Body of pancreas (tissue), 4 donors: Measurements from ENCODE around the gene ZNF699. TPM values are rescaled to one million over a fixed set of nuclear protein-coding genes. Genes with fewer than 3 reads are reported as not detected.
"Not testable (repeated sequence)": the region's sequence is repeated elsewhere in the genome, so short reads cannot be mapped to it uniquely, and the experiment has no call there.

Source experiments
- ATAC-seq: fragments of 150-250 bp; one replicate; pipeline ENCODE4 v1.9.1; 2016
- DNase-seq, 4 donors: peaks; one replicate each; pipeline ENCODE4 v3.0.0-alpha.2; 2019
- H3K27ac ChIP-seq, 4 donors: fragments of 200-600 bp; sonication (generic); 1 replicate in 3 of 4; 2 replicates in 1 of 4; pipeline versions ENCODE4 v1.5.1 to v1.6.1; 2016 to 2019; ENCODE audit warnings: mild to moderate bottlenecking in 1 of 4, mixed read lengths in 1 of 4, moderate library complexity in 1 of 4
- H3K27me3 ChIP-seq, 2 donors: fragments of 200-600 bp; sonication (generic); one replicate each; pipeline ENCODE4 v1.6.0; 2016; ENCODE audit warnings: mild to moderate bottlenecking in 1 of 2
- H3K36me3 ChIP-seq, 2 donors: fragments of 200-600 bp; sonication (generic); replicated peaks in 1 of 2; 2 replicates each; pipeline ENCODE4 v1.5.1; 2016; ENCODE audit warnings: low read depth in 2 of 2; ENCODE audit not compliant: insufficient read depth in 1 of 2
- H3K4me1 ChIP-seq: fragments of 200-600 bp; sonication (generic); one replicate; pipeline ENCODE4 v1.6.0; 2016
- H3K4me3 ChIP-seq, 2 donors: fragments of 200-600 bp; sonication (generic); 1 replicate in 1 of 2; 2 replicates in 1 of 2; pipeline ENCODE4 v1.5.1; 2016 to 2019
- H3K9me3 ChIP-seq, 3 donors: fragments of 200-600 bp; sonication (generic); 1 replicate in 2 of 3; 2 replicates in 1 of 3; pipeline ENCODE4 v1.5.1; 2016
- POLR2A ChIP-seq, 3 donors: fragments of 450-650 bp; IDR thresholded peaks; one replicate each; pipeline ENCODE4 v1.6.1; 2016; ENCODE audit warnings: antibody characterized with exemption in 3 of 3, mild to moderate bottlenecking in 2 of 3
- WGBS, 2 donors: methylation state at CpG; one replicate each; pipeline ENCODE4 v1.1.5; 2017; 5-methylcytosine and 5-hydroxymethylcytosine counted together
- intact Hi-C: fragments of 100-400 bp; cut with DNase I; formaldehyde crosslinking; loops from one replicate; pipeline ENCODE4 v1.15.1; 2023
- total RNA-seq, 2 donors: library from RNA; depleted of rRNA; stranded (reverse); fragments of >200 nt; gene quantifications; one replicate each; pipeline ENCODE4 v1.1.0, GENCODE V29; 2016
- TF ChIP-seq, protein P1 (sequence below), 7 experiments: fragments of 450-650 bp in 4 of 7; fragments of 200-600 bp in 3 of 7; sonication (generic) in 3 of 7; IDR thresholded peaks; one replicate each; pipeline ENCODE4 v1.5.1; 2016 to 2019; ENCODE audit warnings: antibody characterized with exemption in 7 of 7

ZNF699 gene
- total RNA-seq, 2 donors from 2014 or later = 3.4 to 13.5 TPM

DNA sequence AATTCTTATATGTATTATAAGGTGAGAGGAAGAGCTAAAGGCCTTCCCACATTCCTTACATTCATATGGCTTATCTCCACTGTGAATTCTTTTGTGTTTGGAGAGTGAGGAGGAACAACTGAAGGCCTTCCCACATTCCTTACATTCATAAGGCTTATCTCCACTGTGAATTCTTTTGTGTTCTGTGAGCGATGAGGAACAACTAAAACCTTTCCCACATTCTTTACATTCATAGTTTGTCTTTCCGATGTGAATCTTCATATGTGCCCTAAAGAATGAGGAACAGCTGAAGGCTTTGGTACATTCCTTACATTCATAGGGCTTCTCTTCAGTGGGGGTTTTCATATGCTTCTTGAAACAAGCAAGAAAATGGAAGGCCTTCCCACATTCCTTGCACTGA is 13.3 kb downstream of the ZNF699 start:
- H3K27me3 ChIP-seq = no peaks in the 10 kb centered on the region
- no peak overlapping the region for H3K27ac ChIP-seq
- intact Hi-C loops = no loop called here
- no peak for TF ChIP-seq POLR2A (IDR thresholded peaks at IDR 0.05)
- TF ChIP-seq, protein P1, sequence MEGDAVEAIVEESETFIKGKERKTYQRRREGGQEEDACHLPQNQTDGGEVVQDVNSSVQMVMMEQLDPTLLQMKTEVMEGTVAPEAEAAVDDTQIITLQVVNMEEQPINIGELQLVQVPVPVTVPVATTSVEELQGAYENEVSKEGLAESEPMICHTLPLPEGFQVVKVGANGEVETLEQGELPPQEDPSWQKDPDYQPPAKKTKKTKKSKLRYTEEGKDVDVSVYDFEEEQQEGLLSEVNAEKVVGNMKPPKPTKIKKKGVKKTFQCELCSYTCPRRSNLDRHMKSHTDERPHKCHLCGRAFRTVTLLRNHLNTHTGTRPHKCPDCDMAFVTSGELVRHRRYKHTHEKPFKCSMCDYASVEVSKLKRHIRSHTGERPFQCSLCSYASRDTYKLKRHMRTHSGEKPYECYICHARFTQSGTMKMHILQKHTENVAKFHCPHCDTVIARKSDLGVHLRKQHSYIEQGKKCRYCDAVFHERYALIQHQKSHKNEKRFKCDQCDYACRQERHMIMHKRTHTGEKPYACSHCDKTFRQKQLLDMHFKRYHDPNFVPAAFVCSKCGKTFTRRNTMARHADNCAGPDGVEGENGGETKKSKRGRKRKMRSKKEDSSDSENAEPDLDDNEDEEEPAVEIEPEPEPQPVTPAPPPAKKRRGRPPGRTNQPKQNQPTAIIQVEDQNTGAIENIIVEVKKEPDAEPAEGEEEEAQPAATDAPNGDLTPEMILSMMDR (IDR thresholded peaks at IDR 0.05) = no peak
- DNase-seq = no peak
- no peak for ATAC-seq
- peaks cover 24 to 31% of the 10 kb centered on the region in 2 donors for H3K36me3 ChIP-seq
- 82 to 96% methylated on average over 2 of the region's 2 CpGs for WGBS, 2 donors
- no peaks in the 10 kb centered on the region for H3K4me1 ChIP-seq
- peaks cover 0 to 71% (median 8%) of the 10 kb centered on the region in 3 donors for H3K9me3 ChIP-seq
- H3K4me3 ChIP-seq = no peak overlapping the region

DNA sequence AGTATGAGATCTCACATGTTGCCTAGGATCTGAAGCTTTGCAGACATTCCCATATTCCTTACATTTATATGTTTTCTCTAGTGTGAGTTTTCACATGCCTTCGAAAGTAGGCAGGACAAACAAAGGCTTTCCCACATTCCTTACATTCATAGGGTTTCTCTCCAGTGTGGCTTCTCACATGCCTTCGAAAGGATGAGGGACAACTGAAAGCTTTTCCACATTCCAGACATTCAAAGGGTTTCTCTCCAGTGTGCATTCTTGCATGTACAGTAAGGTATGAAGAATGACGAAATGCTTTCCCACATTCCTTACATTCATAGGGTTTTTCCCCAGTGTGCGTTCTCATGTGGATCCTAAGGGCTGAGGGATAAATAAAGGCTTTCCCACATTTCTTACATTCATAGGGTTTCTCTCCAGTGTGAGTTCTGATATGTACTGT is 14.2 kb downstream of the ZNF699 start:
- no peak for ATAC-seq
- H3K9me3 ChIP-seq = peaks cover 0 to 64% (median 8%) of the 10 kb centered on the region in 3 donors

DNA sequence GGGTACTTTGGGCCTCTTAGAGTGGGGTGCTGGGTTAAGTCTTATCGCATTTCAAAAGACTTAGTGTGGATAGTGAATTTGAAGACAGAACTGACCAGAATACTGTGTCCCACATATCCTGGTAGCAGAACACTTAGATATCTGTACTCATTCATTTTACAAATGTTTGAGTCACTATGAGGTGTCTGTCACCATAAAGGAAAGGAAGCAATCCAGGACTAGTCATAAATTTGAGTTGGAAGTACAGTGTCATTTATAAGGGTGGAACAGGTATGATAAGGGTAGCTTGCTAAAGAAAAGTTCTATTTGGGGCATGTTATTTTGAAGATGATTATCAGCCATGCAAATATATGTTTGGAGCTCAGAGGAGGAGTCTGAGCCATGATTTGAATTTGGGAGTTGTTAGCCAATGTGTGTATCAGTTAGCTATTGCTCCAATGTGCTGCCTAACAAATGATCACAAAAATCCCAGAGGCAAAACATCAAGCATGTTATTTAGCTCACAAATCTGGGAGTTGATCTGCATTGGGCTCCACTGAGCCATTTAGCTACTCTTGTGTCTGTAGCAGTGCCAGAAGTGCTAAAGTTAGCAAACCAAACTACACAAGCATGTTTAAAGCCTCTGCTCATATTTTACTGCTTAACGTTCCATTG is 20.3 kb downstream of the ZNF699 start:
- H3K36me3 ChIP-seq = peaks cover 0 to 7% of the 10 kb centered on the region in 2 donors
- WGBS, 2 donors = 86 to 91% methylated on average over 2 of the region's 2 CpGs
- no peak overlapping the region for H3K4me3 ChIP-seq
- ATAC-seq (no peak), DNase-seq (no peak)
- H3K27me3 ChIP-seq = no peaks in the 10 kb centered on the region
- H3K9me3 ChIP-seq = peaks cover 0 to 30% (median 3%) of the 10 kb centered on the region in 3 donors
- intact Hi-C loops = no loop called here
- H3K4me1 ChIP-seq = no peaks in the 10 kb centered on the region
- no peak overlapping the region for H3K27ac ChIP-seq
- TF ChIP-seq, protein P1 (IDR thresholded peaks at IDR 0.05) = no peak
- no peak for TF ChIP-seq POLR2A (IDR thresholded peaks at IDR 0.05)

More for the DNA sequence above, 14.2 kb downstream of the ZNF699 start:
- no peak for DNase-seq
- Histone ChIP-seq H3K36me3 (peaks cover 21 to 24% of the 10 kb centered on the region in 2 donors), H3K27ac (no peak overlapping the region), H3K27me3 (no peaks in the 10 kb centered on the region), H3K4me1 (no peaks in the 10 kb centered on the region), H3K4me3 (no peak overlapping the region)
- intact Hi-C loops = no loop called here
- TF ChIP-seq, protein P1 (IDR thresholded peaks at IDR 0.05) = no peak
- TF ChIP-seq POLR2A (IDR thresholded peaks at IDR 0.05) = no peak
- 95 to 97% methylated on average over 4 of the region's 4 CpGs for WGBS, 2 donors

DNA sequence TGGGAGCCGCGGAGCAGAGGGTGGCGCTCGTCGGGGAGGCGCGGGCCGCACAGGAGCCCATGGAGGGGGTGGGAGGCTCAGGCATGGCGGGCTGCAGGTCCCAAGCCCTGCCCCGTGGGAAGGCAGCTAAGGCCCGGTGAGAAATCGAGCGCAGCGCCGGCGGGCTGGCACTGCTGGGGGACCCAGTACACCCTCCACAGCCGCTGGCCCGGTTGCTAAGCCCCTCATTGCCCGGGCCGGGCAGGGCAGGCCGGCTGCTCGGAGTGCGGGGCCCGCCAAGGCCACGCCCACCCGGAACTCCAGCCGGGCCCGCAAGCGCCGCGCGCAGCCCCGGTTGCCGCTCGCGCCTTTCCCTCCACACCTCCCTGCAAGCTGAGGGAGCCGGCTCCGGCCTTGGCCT is 26.2 kb downstream of the ZNF699 start:
- 5 to 14% methylated on average over 4 to 26 of the region's 38 CpGs for WGBS, 2 donors

DNA sequence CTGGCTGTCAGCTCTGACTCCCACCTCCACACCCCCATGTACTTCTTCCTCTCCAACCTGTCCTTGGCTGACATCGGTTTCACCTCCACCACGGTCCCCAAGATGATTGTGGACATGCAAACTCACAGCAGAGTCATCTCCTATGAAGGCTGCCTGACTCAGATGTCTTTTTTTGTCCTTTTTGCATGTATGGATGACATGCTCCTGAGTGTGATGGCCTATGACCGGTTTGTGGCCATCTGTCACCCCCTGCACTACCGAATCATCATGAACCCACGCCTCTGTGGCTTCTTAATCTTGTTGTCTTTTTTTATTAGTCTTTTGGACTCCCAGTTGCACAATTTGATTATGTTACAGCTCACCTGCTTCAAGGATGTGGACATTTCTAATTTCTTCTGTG is 58.4 kb downstream of the ZNF699 start:
- Histone ChIP-seq H3K27ac (no peak overlapping the region), H3K4me1 (no peaks in the 10 kb centered on the region), H3K36me3 (no peaks in the 10 kb centered on the region), H3K4me3 (no peak overlapping the region), H3K27me3 (no peaks in the 10 kb centered on the region), H3K9me3 (no peaks in the 10 kb centered on the region)
- no peak for TF ChIP-seq POLR2A (IDR thresholded peaks at IDR 0.05)
- TF ChIP-seq, protein P1 (IDR thresholded peaks at IDR 0.05) = no peak
- DNase-seq (no peak), ATAC-seq (no peak)
- intact Hi-C loops = no loop called here
- 46 to 51% methylated on average over 5 of the region's 5 CpGs for WGBS, 2 donors

More for the DNA sequence above, 26.2 kb downstream of the ZNF699 start:
- H3K36me3 ChIP-seq, H3K4me1 ChIP-seq, ATAC-seq, H3K4me3 ChIP-seq, H3K27ac ChIP-seq, H3K27me3 ChIP-seq, DNase-seq, intact Hi-C loops: not testable (repeated sequence)
- H3K9me3 ChIP-seq = peaks cover 0 to 23% (median 0%) of the 10 kb centered on the region in 3 donors
